HEK293T (cell line): ENCODE measurements around the gene OSCP1.

ENCODE experiments used
- CTCF ChIA-PET: fragments of 350-600 bp; formaldehyde crosslinking; extraction: SDS; loops from one replicate; lab custom pipeline; 2021; ENCODE audit warnings: antibody characterized with exemption, inconsistent platforms; lab: Yijun Ruan, JAX
- POLR2A ChIA-PET: fragments of 350-600 bp; formaldehyde crosslinking; extraction: SDS; loops from one replicate; lab custom pipeline; 2020; ENCODE audit warnings: antibody characterized with exemption, inconsistent platforms; lab: Yijun Ruan, JAX
- DNase-seq: peaks from one replicate; pipeline ENCODE4 v3.0.0; 2012; ENCODE audit warnings: mixed read lengths; ENCODE audit errors: extremely low spot score
- ARNT ChIP-seq: fragments of 450-650 bp; IDR thresholded peaks from 2 replicates; pipeline ENCODE4 v1.6.1; 2017; ENCODE audit warnings: mild to moderate bottlenecking
- BHLHE40 ChIP-seq: fragments of 450-650 bp; IDR thresholded peaks from 2 replicates; pipeline ENCODE4 v1.6.1; 2016; ENCODE audit warnings: mild to moderate bottlenecking, moderate library complexity, borderline replicate concordance
- CTBP1 ChIP-seq: fragments of 450-650 bp; IDR thresholded peaks from 2 replicates; pipeline ENCODE4 v1.6.1; 2016; ENCODE audit warnings: borderline replicate concordance
- ELF4 ChIP-seq: fragments of 450-650 bp; IDR thresholded peaks from 2 replicates; pipeline ENCODE4 v1.6.1; 2017; ENCODE audit warnings: antibody characterized with exemption
- FOXA1 ChIP-seq: fragments of 450-650 bp; IDR thresholded peaks from 2 replicates; pipeline ENCODE4 v1.6.1; 2016; ENCODE audit warnings: mild to moderate bottlenecking
- FOXK2 ChIP-seq: fragments of 450-650 bp; IDR thresholded peaks from 2 replicates; pipeline ENCODE4 v1.6.1; 2016; ENCODE audit warnings: mild to moderate bottlenecking
- FOXM1 ChIP-seq: fragments of 450-650 bp; IDR thresholded peaks from 2 replicates; pipeline ENCODE4 v1.6.1; 2017; ENCODE audit warnings: mild to moderate bottlenecking, borderline replicate concordance
- HDGF ChIP-seq: fragments of 450-650 bp; IDR thresholded peaks from 2 replicates; pipeline ENCODE4 v1.6.1; 2017; ENCODE audit warnings: antibody characterized with exemption, borderline replicate concordance
- L3MBTL2 ChIP-seq: fragments of 450-650 bp; conservative IDR thresholded peaks from 2 replicates; pipeline ENCODE4 v1.6.1; 2016; ENCODE audit warnings: mild to moderate bottlenecking
- LEF1 ChIP-seq: fragments of 450-650 bp; IDR thresholded peaks from 2 replicates; pipeline ENCODE4 v1.6.1; 2017; ENCODE audit warnings: mild to moderate bottlenecking, borderline replicate concordance
- NFRKB ChIP-seq: fragments of 450-650 bp; IDR thresholded peaks from 2 replicates; pipeline ENCODE4 v1.6.1; 2016; ENCODE audit warnings: mild to moderate bottlenecking, moderate library complexity
- PKNOX1 ChIP-seq: fragments of 450-650 bp; IDR thresholded peaks from 2 replicates; pipeline ENCODE4 v1.6.1; 2016
- SP1 ChIP-seq: fragments of 450-650 bp; IDR thresholded peaks from 2 replicates; pipeline ENCODE4 v1.6.1; 2017
- SUZ12 ChIP-seq: fragments of 450-650 bp; IDR thresholded peaks from 2 replicates; pipeline ENCODE4 v1.6.1; 2016; ENCODE audit warnings: mild to moderate bottlenecking
- TARDBP ChIP-seq: fragments of 450-650 bp; IDR thresholded peaks from 2 replicates; pipeline ENCODE4 v1.6.1; 2016
- ZNF384 ChIP-seq: fragments of 450-650 bp; IDR thresholded peaks from 2 replicates; pipeline ENCODE4 v1.6.1; 2016

OSCP1 gene

GRCh38 chr1:36466370-36467026 is 16.2 kb upstream of the OSCP1 start:
- POLR2A ChIA-PET: interaction anchor here (6.8 kb wide), 1 partner anchor 16 kb away, joined by 77 read pairs; the partner anchor contains the start of gene OSCP1
- no peak for TF ChIP-seq LEF1
- TF ChIP-seq SP1: no peak
- TF ChIP-seq PKNOX1: no peak
- TF ChIP-seq ELF4: no peak
- TF ChIP-seq FOXK2: no peak
- no peak for TF ChIP-seq ZNF384
- no peak for TF ChIP-seq NFRKB
- no peak for TF ChIP-seq FOXA1
- CTCF ChIA-PET: interaction anchor here (0.7 kb wide), 1 partner anchor 8 kb away, joined by 4 read pairs; no protein-coding TSS in a partner anchor
- DNase-seq: no peak

- TF ChIP-seq L3MBTL2 (no peak), ZNF384 (no peak), SUZ12 (no peak), ELF4 (no peak), FOXK2 (no peak), FOXA1 (no peak), TARDBP (no peak), LEF1 (no peak), CTBP1 (no peak), BHLHE40 (no peak), HDGF (no peak), NFRKB (no peak), FOXM1 (no peak), SP1 (no peak), ARNT (no peak), PKNOX1 (no peak)
- POLR2A ChIA-PET: interaction anchor here (0.7 to 6.8 kb wide), 2 partner anchors 16 to 46 kb away, joined by 3 to 77 read pairs; partner anchors contain the start of gene OSCP1
- CTCF ChIA-PET: interaction anchor here (0.8 kb wide), 1 partner anchor 110 kb away, joined by 3 read pairs; no protein-coding TSS in a partner anchor
- no peak for DNase-seq
These were observed 15.6 kb upstream of the OSCP1 start for GRCh38 chr1:36465731-36466369.

GRCh38 chr1:36464605-36465393 is 14.5 kb upstream of the OSCP1 start:
- DNase-seq: peak; percentile 53
- POLR2A ChIA-PET: interaction anchor here (0.7 to 6.8 kb wide), 23 partner anchors 8 to 1226 kb away, joined by 3 to 77 read pairs (median 5); partner anchors contain the start of genes CSF3R, OSCP1, SH3D21 and STK40
- peak; percentile 60 for TF ChIP-seq PKNOX1
- TF ChIP-seq SUZ12: no peak
- CTCF ChIA-PET: interaction anchor here (0.7 to 0.8 kb wide), 2 partner anchors 111 to 131 kb away, joined by 3 read pairs; no protein-coding TSS in a partner anchor

GRCh38 chr1:36463803-36464604 is 13.8 kb upstream of the OSCP1 start, which contains the start of gene MRPS15:
Gene MRPS15 (minus strand): TSS chr1:36464384. CDS start chr1:36464275, 109 bp downstream.
- CTCF ChIA-PET: interaction anchor here (0.6 kb wide), 1 partner anchor 154 kb away, joined by 3 read pairs; no protein-coding TSS in a partner anchor
- no peak for TF ChIP-seq ZNF384
- peak; percentile 82 for TF ChIP-seq ELF4
- TF ChIP-seq ARNT: peak; percentile 86
- TF ChIP-seq L3MBTL2: peak; percentile 69
- POLR2A ChIA-PET: interaction anchor here (0.6 to 6.8 kb wide), 24 partner anchors 8 to 1226 kb away, joined by 3 to 77 read pairs (median 5); partner anchors contain the start of genes CSF3R, OSCP1, SH3D21 and STK40

GRCh38 chr1:36463463-36463802 is 13.2 kb upstream of the OSCP1 start:
- ChIA-PET POLR2A (interaction anchor here (0.6 to 6.8 kb wide), 8 partner anchors 9 to 77 kb away, joined by 3 to 77 read pairs (median 8); partner anchors contain the start of genes OSCP1 and STK40), CTCF (no interaction called here)
- TF ChIP-seq ZNF384: no peak
- TF ChIP-seq ELF4: no peak
- TF ChIP-seq LEF1: no peak
- no peak for TF ChIP-seq L3MBTL2
- TF ChIP-seq FOXA1: no peak
- TF ChIP-seq SUZ12: no peak
- no peak for TF ChIP-seq SP1
- no peak for TF ChIP-seq FOXK2
- no peak for TF ChIP-seq NFRKB
- DNase-seq: no peak

More at GRCh38 chr1:36463803-36464604, 13.8 kb upstream of the OSCP1 start, which contains the start of gene MRPS15:
- peak; percentile 94 for DNase-seq
